ENCODE results near the gene RSPH4A.

DNA sequence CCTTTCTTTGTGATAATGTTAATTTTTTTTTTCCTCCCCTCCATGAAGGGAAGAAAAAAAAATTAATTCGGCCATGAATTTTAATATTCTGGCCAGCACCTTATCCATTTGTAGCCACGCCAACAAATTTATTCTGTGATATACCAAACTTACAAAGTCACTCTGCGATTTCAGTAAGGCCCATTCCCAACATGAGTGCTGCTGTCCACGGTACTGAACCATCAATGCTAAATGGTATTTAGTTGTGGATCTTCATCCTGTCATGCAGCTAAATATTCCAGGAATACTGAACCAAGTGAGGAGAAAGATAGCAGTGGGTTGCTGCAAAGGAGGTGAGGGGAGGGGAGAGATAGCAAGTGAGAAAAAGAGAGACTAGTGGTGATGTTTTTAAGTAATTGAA lies 19.5 kb upstream of the RSPH4A start:
- TF ChIP-seq POLR2A (IDR thresholded peaks at IDR 0.05) (no peak), POLR2AphosphoS5 (IDR thresholded peaks at IDR 0.05) (no peak)
- TF ChIP-seq, protein P1, sequence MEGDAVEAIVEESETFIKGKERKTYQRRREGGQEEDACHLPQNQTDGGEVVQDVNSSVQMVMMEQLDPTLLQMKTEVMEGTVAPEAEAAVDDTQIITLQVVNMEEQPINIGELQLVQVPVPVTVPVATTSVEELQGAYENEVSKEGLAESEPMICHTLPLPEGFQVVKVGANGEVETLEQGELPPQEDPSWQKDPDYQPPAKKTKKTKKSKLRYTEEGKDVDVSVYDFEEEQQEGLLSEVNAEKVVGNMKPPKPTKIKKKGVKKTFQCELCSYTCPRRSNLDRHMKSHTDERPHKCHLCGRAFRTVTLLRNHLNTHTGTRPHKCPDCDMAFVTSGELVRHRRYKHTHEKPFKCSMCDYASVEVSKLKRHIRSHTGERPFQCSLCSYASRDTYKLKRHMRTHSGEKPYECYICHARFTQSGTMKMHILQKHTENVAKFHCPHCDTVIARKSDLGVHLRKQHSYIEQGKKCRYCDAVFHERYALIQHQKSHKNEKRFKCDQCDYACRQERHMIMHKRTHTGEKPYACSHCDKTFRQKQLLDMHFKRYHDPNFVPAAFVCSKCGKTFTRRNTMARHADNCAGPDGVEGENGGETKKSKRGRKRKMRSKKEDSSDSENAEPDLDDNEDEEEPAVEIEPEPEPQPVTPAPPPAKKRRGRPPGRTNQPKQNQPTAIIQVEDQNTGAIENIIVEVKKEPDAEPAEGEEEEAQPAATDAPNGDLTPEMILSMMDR (IDR thresholded peaks at IDR 0.05 in 8 of 11, conservative IDR thresholded peaks at IDR 0.05 in 3 of 11), result no peak
